Activated naive CD4-positive, alpha-beta T cell treated with anti-CD3 and anti-CD28 coated beads, Interleukin-2, amount 10 ng/mL, durations not matched to agents 7 days and 5 days (primary cell): ENCODE measurements around the gene GADD45GIP1.

ENCODE experiments used
- CTCF ChIA-PET: fragments of 350-600 bp; sonication (Branson Sonifier 250); formaldehyde crosslinking; loops from one replicate; lab custom pipeline; 2021; ENCODE audit warnings: antibody characterized with exemption; lab: Charles Lee
- DNase-seq: peaks from one replicate; pipeline ENCODE4 v3.0.0-alpha.2; 2020
- H3K27ac Mint-ChIP-seq: one replicate; pipeline ENCODE4 v1.8.0; 2021; ENCODE audit warnings: mild to moderate bottlenecking, moderate library complexity, mixed read lengths
- H3K27me3 Mint-ChIP-seq: one replicate; pipeline ENCODE4 v1.8.0; 2021; ENCODE audit warnings: mild to moderate bottlenecking, mixed read lengths
- H3K36me3 Mint-ChIP-seq: one replicate; pipeline ENCODE4 v1.8.0; 2021; ENCODE audit warnings: mixed read lengths
- H3K4me1 Mint-ChIP-seq: one replicate; pipeline ENCODE4 v1.8.0; 2021; ENCODE audit warnings: mixed read lengths
- H3K4me3 Mint-ChIP-seq: one replicate; pipeline ENCODE4 v1.8.0; 2021; ENCODE audit warnings: mild to moderate bottlenecking, moderate library complexity, mixed read lengths
- H3K9me3 Mint-ChIP-seq: one replicate; pipeline ENCODE4 v1.8.0; 2021; ENCODE audit warnings: mixed read lengths

Gene GADD45GIP1

DNA sequence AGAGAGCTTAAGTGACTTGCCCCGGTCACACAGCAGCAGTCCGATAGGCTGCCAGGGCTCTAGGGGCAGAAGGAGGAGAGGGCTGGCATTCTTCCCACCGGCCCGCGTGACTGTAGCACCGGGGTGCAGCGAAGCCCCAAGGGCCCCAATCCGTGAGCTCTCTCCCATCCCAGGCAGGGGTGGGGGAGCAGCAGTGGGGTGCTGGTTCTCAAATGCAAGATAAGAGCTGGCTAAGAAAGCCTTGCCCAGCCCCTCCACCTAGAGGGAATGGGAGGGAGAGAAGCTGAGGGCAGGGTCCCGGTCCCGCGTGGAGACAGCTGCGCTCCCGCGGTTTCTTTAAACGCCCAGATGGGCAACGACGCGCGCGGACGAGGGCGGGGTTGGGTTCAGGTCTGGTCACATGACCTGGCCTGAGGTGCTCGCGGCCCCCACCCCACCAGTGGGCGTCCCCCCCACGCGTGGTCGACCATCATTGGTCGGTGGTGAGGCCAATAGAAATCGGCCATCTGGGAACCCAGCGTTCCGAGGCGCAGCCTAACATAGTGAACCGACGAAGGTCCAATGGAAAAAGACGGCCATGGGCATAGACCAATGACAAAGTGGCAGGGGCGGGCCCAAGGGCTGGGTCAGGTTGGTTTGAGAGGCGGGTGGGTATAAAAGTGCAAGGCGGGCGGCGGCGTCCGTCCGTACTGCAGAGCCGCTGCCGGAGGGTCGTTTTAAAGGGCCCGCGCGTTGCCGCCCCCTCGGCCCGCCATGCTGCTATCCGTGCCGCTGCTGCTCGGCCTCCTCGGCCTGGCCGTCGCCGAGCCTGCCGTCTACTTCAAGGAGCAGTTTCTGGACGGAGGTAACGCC is 18.9 kb downstream of the GADD45GIP1 start, which contains the start of gene CALR:
Gene CALR (plus strand): TSS at position 683 of the 852 bp plus-strand sequence. CDS start 71 bp downstream, at position 754.
- Mint-ChIP-seq H3K36me3 (peaks cover 46% of the 10 kb centered on the region), H3K4me1 (peaks cover 71% of the 10 kb centered on the region), H3K27me3 (no peaks in the 10 kb centered on the region), H3K4me3 (peak within 1 kb of the TSS; percentile 99), H3K9me3 (no peaks in the 10 kb centered on the region), H3K27ac (peak within 1 kb of the TSS; percentile 96)
- CTCF ChIA-PET: interaction anchor here (0.8 to 1.5 kb wide), 3 partner anchors 27 to 53 kb away, joined by 3 to 6 read pairs (median 3); partner anchors contain the start of gene GCDH
- DNase-seq: peak; percentile 100

DNA sequence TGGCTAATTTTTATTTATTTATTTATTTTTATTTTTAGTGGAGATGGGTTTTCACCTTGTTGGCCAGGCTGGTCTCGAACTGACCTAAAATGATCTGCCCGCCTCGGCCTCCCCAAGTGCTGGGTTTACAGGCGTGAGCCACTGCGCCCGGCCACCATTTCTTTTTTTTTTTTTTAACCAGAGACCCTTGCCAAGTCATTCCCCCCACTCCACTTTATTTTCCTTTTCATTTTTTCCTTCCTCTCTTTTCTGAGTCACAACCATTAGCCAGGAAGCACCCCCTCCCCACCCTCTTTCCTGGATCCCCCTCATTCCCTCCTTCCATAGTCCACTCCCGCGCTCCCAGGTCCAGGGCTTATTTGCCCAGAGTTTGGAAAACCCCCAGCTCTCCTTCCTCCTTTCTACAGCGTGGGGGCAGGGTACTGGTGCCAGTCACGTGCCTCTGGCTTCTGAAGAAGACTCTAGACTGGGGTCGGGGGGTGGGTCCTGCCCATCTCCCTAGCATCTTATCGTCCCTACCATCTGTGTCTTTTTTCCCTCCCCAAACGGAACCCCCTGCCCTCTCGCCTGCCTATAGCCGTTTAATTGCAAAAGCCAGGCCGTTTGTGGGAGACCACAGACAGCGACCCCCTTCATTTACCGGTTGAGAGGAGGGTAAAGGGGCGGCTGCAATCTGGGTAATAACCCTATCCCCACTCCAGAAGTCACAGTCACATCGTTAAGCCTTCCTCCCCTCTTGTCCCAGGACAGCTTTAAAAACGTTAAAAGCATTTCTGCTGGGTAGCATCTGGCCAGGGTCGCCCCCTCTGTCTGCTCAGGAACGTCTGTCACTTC is 19.7 kb downstream of the GADD45GIP1 start:
- CTCF ChIA-PET: interaction anchor here (0.8 to 1.5 kb wide), 3 partner anchors 28 to 52 kb away, joined by 3 to 6 read pairs (median 3); partner anchors contain the start of gene GCDH
- peak; percentile 52 for DNase-seq
- H3K4me3 Mint-ChIP-seq: peak overlapping the region; percentile 99
- no peaks in the 10 kb centered on the region for H3K27me3 Mint-ChIP-seq
- peaks cover 73% of the 10 kb centered on the region for H3K4me1 Mint-ChIP-seq
- no peaks in the 10 kb centered on the region for H3K9me3 Mint-ChIP-seq
- peaks cover 48% of the 10 kb centered on the region for H3K36me3 Mint-ChIP-seq
- peak overlapping the region; percentile 96 for H3K27ac Mint-ChIP-seq

DNA sequence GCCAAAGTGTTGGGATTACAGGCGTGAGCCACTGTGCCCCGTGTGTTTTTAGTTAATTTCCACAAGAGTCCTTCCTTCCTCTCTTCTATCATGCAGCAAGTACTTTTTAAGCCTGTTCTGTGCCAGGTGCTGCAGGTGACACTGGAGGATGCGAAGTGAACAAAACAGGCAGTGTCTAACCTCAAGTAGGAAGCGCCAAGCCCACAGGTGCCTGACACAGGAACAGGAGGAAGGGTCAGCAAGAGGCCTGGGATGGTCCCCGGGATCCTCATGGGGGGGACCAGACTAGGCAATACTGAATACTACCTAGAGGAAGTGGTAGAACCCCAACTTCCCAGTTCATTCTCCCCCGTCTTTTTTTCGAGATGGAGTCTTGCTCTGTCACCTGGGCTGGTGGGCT is 20.4 kb downstream of the GADD45GIP1 start:
- Mint-ChIP-seq H3K27ac (peak overlapping the region; percentile 96), H3K4me3 (peak overlapping the region; percentile 6), H3K36me3 (peaks cover 45% of the 10 kb centered on the region), H3K4me1 (peaks cover 72% of the 10 kb centered on the region), H3K9me3 (no peaks in the 10 kb centered on the region), H3K27me3 (no peaks in the 10 kb centered on the region)
- peak; percentile 41 for DNase-seq
- CTCF ChIA-PET: no interaction called here

DNA sequence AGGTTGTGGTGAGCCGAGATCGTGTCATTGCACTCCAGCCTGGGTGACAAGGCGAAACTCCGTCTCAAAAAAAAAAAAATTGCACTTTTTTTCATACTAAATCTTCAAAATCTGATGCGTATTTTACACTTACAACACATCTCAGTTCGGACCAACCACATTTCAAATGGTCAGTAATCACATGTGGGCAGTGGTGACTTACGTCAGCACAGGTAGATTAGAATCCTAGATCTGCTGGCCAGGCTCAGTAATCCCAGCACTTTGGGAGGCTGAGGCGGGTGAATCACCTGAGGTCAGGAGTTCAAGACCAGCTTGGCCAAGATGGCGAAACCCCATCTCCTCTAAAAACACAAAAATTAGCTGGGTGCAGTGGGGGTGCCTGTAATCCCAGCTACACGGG is 22.0 kb downstream of the GADD45GIP1 start:
- Mint-ChIP-seq H3K27ac (no peak overlapping the region), H3K36me3 (peaks cover 36% of the 10 kb centered on the region), H3K4me1 (peaks cover 59% of the 10 kb centered on the region), H3K4me3 (no peak overlapping the region), H3K9me3 (no peaks in the 10 kb centered on the region), H3K27me3 (no peaks in the 10 kb centered on the region)
- CTCF ChIA-PET: interaction anchor here (0.9 kb wide), 1 partner anchor 170 kb away, joined by 3 read pairs; no protein-coding TSS in a partner anchor
- DNase-seq: no peak

DNA sequence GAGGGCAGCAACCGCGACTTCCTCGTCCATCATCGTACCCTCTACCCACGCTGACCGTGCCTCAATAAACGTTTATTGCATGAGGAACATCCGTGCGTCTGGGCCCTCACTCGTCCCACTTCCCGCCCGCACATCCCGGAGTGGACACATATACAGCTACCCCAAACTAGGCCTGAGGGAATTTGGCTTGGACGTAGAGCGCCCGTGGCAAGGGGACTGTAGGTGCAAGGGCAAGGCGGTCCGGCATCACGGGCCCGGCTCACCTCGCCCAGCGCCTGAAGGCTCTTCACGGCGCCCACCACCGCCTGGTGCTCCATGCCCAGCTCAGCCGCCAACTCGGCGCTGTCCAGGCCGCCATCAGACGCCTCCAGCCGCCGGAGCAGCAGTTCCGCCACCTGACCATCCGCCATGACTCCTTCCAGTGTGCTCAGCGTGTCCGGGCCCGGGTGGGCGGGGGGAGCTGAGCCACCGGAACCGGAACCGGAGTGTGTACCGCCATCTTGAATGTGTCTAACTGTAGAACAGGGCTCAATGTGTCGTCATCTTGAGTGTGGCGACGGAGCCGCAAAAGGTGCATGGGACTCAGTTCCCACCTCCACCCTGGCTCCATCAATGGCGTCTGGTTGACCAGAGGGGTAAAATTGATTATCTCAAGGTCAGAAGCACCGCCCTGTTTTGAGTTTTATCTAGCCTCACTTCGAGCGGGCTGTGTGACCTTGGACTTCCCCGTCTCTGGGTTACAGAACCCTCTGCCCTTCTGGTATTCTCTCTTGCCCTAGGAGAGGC is 23.5 kb downstream of the GADD45GIP1 start, which contains the start of gene FARSA:
Gene FARSA (minus strand): TSS at position 425 of the 786 bp plus-strand sequence. CDS start 15 bp downstream, at position 410.
- Mint-ChIP-seq H3K36me3 (peaks cover 31% of the 10 kb centered on the region), H3K4me3 (peak within 1 kb of the TSS; percentile 93), H3K27me3 (no peaks in the 10 kb centered on the region), H3K4me1 (peaks cover 52% of the 10 kb centered on the region), H3K9me3 (no peaks in the 10 kb centered on the region), H3K27ac (peak within 1 kb of the TSS; percentile 89)
- peak; percentile 95 for DNase-seq
- CTCF ChIA-PET: interaction anchor here (1.7 to 1.8 kb wide), 2 partner anchors 19 to 32 kb away, joined by 3 to 7 read pairs; no protein-coding TSS in a partner anchor

DNA sequence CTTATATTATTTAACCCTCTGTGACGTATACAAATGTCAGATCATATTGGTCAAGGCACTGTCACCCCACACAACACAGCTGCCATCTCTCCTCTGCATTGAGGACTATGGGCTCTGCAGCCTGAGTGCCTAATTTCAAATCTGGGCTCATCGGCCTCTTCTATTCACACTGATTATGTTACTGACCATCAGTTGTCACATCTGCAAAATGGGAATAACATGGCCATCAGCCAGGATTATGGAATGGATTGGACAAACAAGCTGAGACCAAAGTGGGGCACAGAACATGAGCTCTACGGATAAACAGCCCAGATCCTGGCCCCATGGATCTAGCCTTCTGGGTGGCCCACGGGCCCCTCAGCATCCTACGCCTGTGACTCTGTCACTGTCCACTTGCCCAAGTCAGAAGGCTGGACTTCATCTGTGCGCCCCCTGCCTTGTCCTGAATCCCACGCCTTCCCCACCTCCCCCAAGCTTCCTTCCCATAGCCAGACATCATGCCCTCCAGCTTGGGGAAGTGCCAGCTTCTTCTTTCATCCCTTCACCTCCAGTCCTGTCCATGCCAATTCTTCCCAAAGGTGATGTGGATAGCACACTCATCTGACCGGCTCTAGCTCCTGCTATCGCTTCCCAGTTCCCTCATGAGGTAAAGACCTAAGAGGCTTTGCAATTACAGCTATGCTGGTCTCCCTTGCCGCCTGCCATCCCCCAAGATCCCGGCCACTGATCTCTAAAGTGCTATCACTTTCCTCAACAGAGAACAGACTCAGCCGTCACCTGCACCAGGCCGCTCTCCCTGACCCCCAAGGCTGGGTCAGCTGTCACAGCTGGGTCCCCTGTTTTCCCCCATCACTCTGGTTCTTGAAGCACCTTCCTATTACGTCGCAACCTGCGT is 24.4 kb downstream of the GADD45GIP1 start:
- Mint-ChIP-seq H3K4me3 (peak overlapping the region; percentile 93), H3K27me3 (no peaks in the 10 kb centered on the region), H3K36me3 (peaks cover 35% of the 10 kb centered on the region), H3K27ac (peak overlapping the region; percentile 89), H3K9me3 (no peaks in the 10 kb centered on the region), H3K4me1 (peaks cover 46% of the 10 kb centered on the region)
- DNase-seq: peak; percentile 41
- CTCF ChIA-PET: interaction anchor here (0.7 to 1.8 kb wide), 4 partner anchors 19 to 47 kb away, joined by 3 to 7 read pairs (median 4); partner anchors contain the start of gene GADD45GIP1

DNA sequence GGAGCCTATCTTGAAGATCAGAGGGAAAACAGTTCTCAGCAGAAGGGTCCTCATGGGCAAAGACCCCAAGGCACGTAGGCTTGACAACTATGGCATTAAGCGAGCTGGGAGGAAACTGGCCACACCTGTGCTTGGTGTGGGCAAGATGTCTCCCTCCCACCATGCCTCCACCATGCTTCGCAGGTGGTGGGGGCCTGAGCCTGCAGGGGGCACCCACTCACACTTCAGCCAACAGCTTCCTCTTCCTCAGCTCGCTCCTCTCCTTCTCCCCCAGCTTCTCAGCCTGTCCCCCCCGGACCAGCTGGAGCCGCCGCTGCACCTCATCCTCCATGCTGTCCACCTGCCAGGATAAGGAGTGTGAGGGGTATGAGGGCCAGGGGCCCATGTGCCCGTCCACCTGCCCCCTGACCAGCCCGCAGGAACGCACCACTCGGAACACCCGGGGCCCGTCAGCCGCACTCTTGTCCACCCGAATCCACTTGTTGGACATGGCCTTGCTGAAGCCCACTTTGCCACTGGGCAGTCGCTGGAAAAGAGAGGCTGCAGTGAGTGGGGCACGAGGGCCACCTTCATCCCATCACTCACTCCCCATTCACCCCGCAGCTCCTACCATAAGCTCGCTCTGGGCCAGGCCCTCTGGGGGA is 26.9 kb downstream of the GADD45GIP1 start:
- Mint-ChIP-seq H3K27me3 (no peaks in the 10 kb centered on the region), H3K36me3 (peaks cover 49% of the 10 kb centered on the region), H3K4me1 (peaks cover 27% of the 10 kb centered on the region), H3K27ac (no peak overlapping the region), H3K4me3 (no peak overlapping the region), H3K9me3 (no peaks in the 10 kb centered on the region)
- CTCF ChIA-PET: interaction anchor here (0.6 to 1.8 kb wide), 2 partner anchors 33 to 164 kb away, joined by 3 to 4 read pairs; no protein-coding TSS in a partner anchor
- DNase-seq: no peak

DNA sequence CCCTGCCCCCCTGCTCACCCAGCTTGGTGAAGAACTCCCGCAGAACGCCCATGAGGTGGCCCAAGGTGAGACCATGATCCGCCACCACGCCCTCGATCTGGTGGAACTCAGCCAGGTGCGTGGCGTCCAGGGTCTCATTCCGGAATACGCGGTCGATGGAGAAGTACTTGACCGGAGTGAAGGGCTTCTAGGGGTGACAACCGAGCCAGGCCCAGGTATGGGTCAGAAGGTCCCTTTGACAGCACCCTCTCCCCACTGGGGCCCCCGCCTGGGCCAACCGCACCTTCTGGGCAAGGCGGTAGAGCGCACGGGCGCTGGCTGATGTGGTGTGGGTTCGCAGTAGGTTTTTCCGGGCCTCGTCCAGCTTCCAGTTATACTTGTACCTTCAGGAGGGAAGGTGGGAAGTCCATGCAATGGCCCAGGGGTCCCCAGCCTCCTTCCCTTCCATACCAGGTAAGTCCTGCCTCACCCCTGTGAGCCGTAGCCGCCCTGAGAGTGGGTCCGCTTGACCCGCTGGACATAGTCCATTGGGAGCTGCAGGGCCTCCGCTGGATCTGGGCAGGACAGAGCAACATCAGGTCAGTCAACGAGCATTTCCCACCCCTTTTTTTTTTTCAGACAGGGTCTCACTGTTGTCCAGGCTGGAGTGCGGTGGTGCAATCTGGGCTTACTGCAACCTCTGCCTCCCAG is 32.3 kb downstream of the GADD45GIP1 start:
- no peak for DNase-seq
- Mint-ChIP-seq H3K27ac (no peak overlapping the region), H3K4me3 (no peak overlapping the region), H3K4me1 (peaks cover 5% of the 10 kb centered on the region), H3K27me3 (no peaks in the 10 kb centered on the region), H3K9me3 (no peaks in the 10 kb centered on the region), H3K36me3 (peaks cover 57% of the 10 kb centered on the region)
- CTCF ChIA-PET: interaction anchor here (1.6 kb wide), 1 partner anchor 40 kb away, joined by 4 read pairs; no protein-coding TSS in a partner anchor

DNA sequence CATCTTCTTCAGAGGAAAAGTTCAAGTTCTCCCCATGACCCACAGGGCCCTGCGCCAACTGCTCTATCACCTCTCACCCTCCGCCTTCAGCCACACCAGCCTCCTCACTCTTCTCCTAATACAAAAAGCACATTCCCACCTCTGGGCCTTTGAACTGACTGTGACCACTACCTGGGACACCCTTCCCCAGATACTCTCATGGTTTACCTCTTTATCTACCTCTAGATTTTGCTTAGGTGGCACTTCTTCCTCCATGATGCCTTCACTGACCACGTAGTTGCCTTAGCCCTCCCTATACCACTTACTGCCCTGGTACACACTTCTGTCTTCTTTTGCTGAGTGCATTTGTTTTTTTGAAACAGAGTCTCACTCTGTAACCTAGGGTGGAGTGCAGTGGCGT is 34.1 kb downstream of the GADD45GIP1 start:
- no peak for DNase-seq
- no peak overlapping the region for H3K4me3 Mint-ChIP-seq
- peaks cover 4% of the 10 kb centered on the region for H3K9me3 Mint-ChIP-seq
- CTCF ChIA-PET: no interaction called here
- H3K27ac Mint-ChIP-seq: no peak overlapping the region
- peaks cover 16% of the 10 kb centered on the region for H3K4me1 Mint-ChIP-seq
- peaks cover 6% of the 10 kb centered on the region for H3K27me3 Mint-ChIP-seq
- peaks cover 46% of the 10 kb centered on the region for H3K36me3 Mint-ChIP-seq

DNA sequence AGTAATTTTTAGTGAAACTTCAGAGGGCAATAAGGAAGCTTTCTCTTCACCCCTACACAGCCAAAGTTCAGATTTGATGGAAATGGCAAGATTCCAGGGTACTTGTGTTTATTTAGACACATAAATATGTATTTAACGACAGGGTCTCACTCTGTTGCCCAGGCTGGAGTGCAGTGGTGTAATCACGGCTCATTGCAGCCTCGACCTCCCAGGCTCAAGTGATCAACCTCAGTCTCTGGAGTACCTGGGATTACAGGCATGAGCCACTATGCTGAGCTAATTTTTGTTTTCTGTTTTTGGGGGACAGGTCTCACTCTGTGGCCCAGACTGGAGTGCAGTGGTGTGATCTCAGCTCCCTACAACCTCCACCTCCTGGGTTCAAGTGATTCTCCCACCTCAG is 36.0 kb downstream of the GADD45GIP1 start:
- no peak overlapping the region for H3K4me3 Mint-ChIP-seq
- H3K27me3 Mint-ChIP-seq: peaks cover 6% of the 10 kb centered on the region
- peaks cover 20% of the 10 kb centered on the region for H3K4me1 Mint-ChIP-seq
- H3K27ac Mint-ChIP-seq: peak overlapping the region; percentile 69
- DNase-seq: no peak
- H3K9me3 Mint-ChIP-seq: peaks cover 4% of the 10 kb centered on the region
- peaks cover 35% of the 10 kb centered on the region for H3K36me3 Mint-ChIP-seq
- CTCF ChIA-PET: interaction anchor here (0.7 to 1.3 kb wide), 2 partner anchors 36 to 44 kb away, joined by 3 to 4 read pairs; no protein-coding TSS in a partner anchor

DNA sequence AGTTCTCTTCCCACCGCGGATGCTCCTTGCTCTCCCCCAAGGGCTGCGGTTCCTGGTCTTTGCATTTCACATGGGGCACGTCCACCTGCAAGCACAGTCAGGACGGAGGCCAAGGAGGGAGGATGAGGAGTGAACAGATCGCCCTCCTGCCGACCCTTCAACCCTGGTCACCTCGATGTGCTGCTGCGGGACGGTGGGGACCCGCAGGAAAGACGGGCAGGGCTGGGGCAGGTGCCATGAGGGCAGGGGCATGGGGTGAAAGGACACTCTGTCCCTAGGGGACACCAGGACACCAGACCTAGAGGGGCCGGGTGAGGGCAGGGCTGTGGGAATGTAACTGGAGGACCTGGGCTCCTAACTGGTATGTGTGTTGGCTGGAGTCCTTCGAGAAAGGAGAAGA is 38.8 kb downstream of the GADD45GIP1 start:
- peaks cover 16% of the 10 kb centered on the region for H3K36me3 Mint-ChIP-seq
- H3K4me3 Mint-ChIP-seq: peak overlapping the region; percentile 76
- H3K9me3 Mint-ChIP-seq: peaks cover 4% of the 10 kb centered on the region
- CTCF ChIA-PET: no interaction called here
- H3K27ac Mint-ChIP-seq: peak overlapping the region; percentile 92
- H3K27me3 Mint-ChIP-seq: peaks cover 6% of the 10 kb centered on the region
- no peak for DNase-seq
- H3K4me1 Mint-ChIP-seq: peaks cover 43% of the 10 kb centered on the region
